Upper lobe of left lung (tissue), 4 donors: Measurements from ENCODE around the gene RAB8B.

Experiments
- EP300 ChIP-seq, 4 donors: sonication (generic); formaldehyde crosslinking; IDR thresholded peaks; one replicate each; pipeline ENCODE4 v1.5.1; 2017; ENCODE audit warnings: antibody characterized with exemption in 4 of 4, control low read depth in 2 of 4
- POLR2A ChIP-seq, 4 donors: fragments of 450-650 bp; IDR thresholded peaks; one replicate each; pipeline ENCODE4 v1.5.1; 2016 to 2017; ENCODE audit warnings: antibody characterized with exemption in 4 of 4, mild to moderate bottlenecking in 2 of 4
- POLR2AphosphoS5 ChIP-seq, 2 donors: sonication (generic); formaldehyde crosslinking; IDR thresholded peaks; one replicate each; pipeline ENCODE4 v1.5.1; 2017; ENCODE audit warnings: antibody characterized with exemption in 2 of 2
- TF ChIP-seq, protein P1 (sequence below), 6 experiments: fragments of 450-650 bp in 4 of 6; fragments of 200-600 bp in 2 of 6; sonication (generic) in 2 of 6; IDR thresholded peaks; one replicate each; pipeline ENCODE4 v1.5.1; 2016 to 2019; ENCODE audit warnings: antibody characterized with exemption in 6 of 6

DNA sequence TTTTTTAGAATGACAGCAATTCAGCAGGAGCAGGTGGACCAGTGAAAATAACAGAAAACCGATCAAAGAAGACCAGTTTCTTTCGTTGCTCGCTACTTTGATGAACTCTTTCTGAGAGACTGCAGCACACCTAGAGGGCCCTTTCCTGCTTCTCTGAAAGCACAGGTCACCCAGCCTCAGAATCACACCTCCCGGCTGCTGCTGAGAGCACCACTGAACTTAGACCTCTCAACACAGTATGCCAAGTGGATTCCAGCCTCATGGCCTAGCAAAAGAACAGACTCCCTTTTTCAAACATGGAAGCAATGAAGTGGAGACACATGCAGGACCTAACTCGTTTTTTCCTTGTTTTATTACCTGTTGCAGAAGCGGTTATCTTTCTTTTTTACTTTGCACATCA is 74.1 kb downstream of the RAB8B start:
- TF ChIP-seq, protein P1, sequence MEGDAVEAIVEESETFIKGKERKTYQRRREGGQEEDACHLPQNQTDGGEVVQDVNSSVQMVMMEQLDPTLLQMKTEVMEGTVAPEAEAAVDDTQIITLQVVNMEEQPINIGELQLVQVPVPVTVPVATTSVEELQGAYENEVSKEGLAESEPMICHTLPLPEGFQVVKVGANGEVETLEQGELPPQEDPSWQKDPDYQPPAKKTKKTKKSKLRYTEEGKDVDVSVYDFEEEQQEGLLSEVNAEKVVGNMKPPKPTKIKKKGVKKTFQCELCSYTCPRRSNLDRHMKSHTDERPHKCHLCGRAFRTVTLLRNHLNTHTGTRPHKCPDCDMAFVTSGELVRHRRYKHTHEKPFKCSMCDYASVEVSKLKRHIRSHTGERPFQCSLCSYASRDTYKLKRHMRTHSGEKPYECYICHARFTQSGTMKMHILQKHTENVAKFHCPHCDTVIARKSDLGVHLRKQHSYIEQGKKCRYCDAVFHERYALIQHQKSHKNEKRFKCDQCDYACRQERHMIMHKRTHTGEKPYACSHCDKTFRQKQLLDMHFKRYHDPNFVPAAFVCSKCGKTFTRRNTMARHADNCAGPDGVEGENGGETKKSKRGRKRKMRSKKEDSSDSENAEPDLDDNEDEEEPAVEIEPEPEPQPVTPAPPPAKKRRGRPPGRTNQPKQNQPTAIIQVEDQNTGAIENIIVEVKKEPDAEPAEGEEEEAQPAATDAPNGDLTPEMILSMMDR (IDR thresholded peaks at IDR 0.05) = no peak
- TF ChIP-seq POLR2A (IDR thresholded peaks at IDR 0.05) (no peak), POLR2AphosphoS5 (IDR thresholded peaks at IDR 0.05) (no peak), EP300 (IDR thresholded peaks at IDR 0.05) (no peak)
